Activated CD8-positive, alpha-beta memory T cell treated with anti-CD3 and anti-CD28 coated beads, Interleukin-2, amount 10 ng/mL, durations not matched to agents 7 days and 5 days (primary cell): ENCODE results near the gene PTPRE. TPM values are rescaled to one million over a fixed set of nuclear protein-coding genes. Genes with fewer than 3 reads are reported as not detected.

Source experiments
- ATAC-seq: fragments of 150-1000 bp; cut with Tn5 transposase; one replicate; pipeline ENCODE4 v1.10.0; 2021; ENCODE audit warnings: moderate library complexity
- CTCF ChIA-PET: fragments of 350-600 bp; sonication (Branson Sonifier 250); formaldehyde crosslinking; loops from one replicate; lab custom pipeline; 2021; ENCODE audit warnings: antibody characterized with exemption; lab: Charles Lee
- DNase-seq: peaks from one replicate; pipeline ENCODE4 v3.0.0-alpha.2; 2020
- H3K27ac Mint-ChIP-seq: one replicate; pipeline ENCODE4 v1.8.0; 2021; ENCODE audit warnings: mild to moderate bottlenecking, mixed read lengths
- H3K27me3 Mint-ChIP-seq: one replicate; pipeline ENCODE4 v1.8.0; 2021; ENCODE audit warnings: mixed read lengths
- H3K36me3 Mint-ChIP-seq: one replicate; pipeline ENCODE4 v1.8.0; 2021; ENCODE audit warnings: mild to moderate bottlenecking, mixed read lengths
- H3K4me1 Mint-ChIP-seq: one replicate; pipeline ENCODE4 v1.8.0; 2021; ENCODE audit warnings: mixed read lengths
- H3K4me3 Mint-ChIP-seq: one replicate; pipeline ENCODE4 v1.8.0; 2021; ENCODE audit warnings: mild to moderate bottlenecking, moderate library complexity, mixed read lengths
- H3K9me3 Mint-ChIP-seq: one replicate; pipeline ENCODE4 v1.8.0; 2022; ENCODE audit warnings: low read depth, mixed read lengths
- total RNA-seq, 2 experiments: library from RNA; stranded (reverse); gene quantifications; one replicate each; pipeline ENCODE4 v1.2.3, GENCODE V29; 2021

PTPRE gene
- total RNA-seq, 2 experiments from 2014 or later: 16.5 to 27.1 TPM

DNA sequence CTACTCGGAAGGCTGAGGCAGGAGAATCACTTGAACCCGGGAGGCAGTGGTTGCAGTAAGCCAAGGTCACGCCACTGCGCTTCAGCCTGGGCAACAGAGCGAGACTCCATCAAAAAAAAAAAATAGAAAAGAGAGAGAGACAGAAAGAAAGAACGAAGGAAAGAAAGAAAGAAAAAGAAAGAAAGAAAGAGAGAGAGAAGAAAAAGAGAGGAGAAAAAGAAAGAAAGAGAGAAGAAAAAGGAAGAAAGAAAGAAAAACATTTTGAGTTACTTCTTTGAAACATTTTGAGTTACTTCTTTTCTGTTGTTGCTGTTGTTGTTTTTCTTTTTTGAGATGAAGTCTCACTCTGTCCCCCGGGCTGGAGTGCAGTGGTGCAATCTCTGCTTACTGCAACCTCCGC is 221.7 kb downstream of the PTPRE start:
- ATAC-seq (no peak), DNase-seq (no peak)
- H3K36me3 Mint-ChIP-seq: peaks cover 22% of the 10 kb centered on the region
- peaks cover 23% of the 10 kb centered on the region for H3K4me1 Mint-ChIP-seq
- H3K27ac Mint-ChIP-seq: no peak overlapping the region
- peaks cover 22% of the 10 kb centered on the region for H3K27me3 Mint-ChIP-seq
- H3K9me3 Mint-ChIP-seq: no peaks in the 10 kb centered on the region
- CTCF ChIA-PET: no interaction called here
- no peak overlapping the region for H3K4me3 Mint-ChIP-seq

DNA sequence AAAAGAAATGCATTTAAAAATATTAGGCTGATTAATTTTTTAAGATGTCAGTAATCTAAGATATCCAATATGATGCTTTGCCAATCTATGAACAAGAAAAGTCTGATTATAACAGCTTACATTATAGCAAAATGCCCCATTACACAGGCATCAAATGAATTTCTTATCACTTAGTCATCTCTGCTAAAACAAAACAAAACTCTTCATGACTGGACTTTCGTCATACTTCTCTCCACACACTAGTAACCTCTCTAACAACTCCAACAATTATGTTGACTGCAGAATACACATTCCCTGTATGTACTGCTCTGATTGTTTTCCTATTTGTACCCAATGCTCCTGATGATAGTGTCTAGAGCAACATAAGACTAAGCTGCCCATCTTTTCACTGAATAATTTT is 223.1 kb downstream of the PTPRE start:
- H3K27me3 Mint-ChIP-seq: peaks cover 28% of the 10 kb centered on the region
- no peaks in the 10 kb centered on the region for H3K9me3 Mint-ChIP-seq
- ATAC-seq (no peak), DNase-seq (no peak)
- H3K27ac Mint-ChIP-seq: no peak overlapping the region
- H3K4me3 Mint-ChIP-seq: no peak overlapping the region
- CTCF ChIA-PET: interaction anchor here (0.9 to 1.4 kb wide), 3 partner anchors 14 to 20 kb away, joined by 3 to 4 read pairs (median 3); no protein-coding TSS in a partner anchor
- peaks cover 12% of the 10 kb centered on the region for H3K4me1 Mint-ChIP-seq
- H3K36me3 Mint-ChIP-seq: peaks cover 7% of the 10 kb centered on the region

Other genes starting within 250 kb of the PTPRE start
- gene FOXI2, start 169.9 kb upstream of the PTPRE start, total RNA-seq: not detected
- not detected for gene CLRN3, start 14.2 kb upstream of the PTPRE start, total RNA-seq
- gene MKI67, start 219.3 kb downstream of the PTPRE start, total RNA-seq: 100 to 1,000 TPM; 333 to 418 TPM